IMR-90 (cell line): Measurements from ENCODE around the gene SLC25A34. TPM values are rescaled to one million over a fixed set of nuclear protein-coding genes. Genes with fewer than 3 reads are reported as not detected.

Experiments
- ATAC-seq: fragments of 200-7000 bp; cut with Tn5 transposase; 2 replicates; pipeline ENCODE4 v1.9.1; 2020; ENCODE audit warnings: low read depth, mild to moderate bottlenecking, moderate library complexity
- BruUV-seq: library from RNA; stranded (reverse); fragments of 400-500 nt; replicated peaks from 2 replicates; lab custom pipeline; 2021; lab: Mats Ljungman, UMichigan
- CTCF ChIA-PET: fragments of 300-600 bp; formaldehyde crosslinking; extraction: SDS; loops from one replicate; lab custom pipeline; 2021; ENCODE audit warnings: antibody characterized with exemption; lab: Yijun Ruan, JAX
- POLR2A ChIA-PET: fragments of 300-600 bp; sonication (Branson Sonifier 250); formaldehyde crosslinking; loops from one replicate; lab custom pipeline; 2022; ENCODE audit warnings: antibody characterized with exemption; ENCODE audit not compliant: unreplicated experiment; lab: Charles Lee
- DNase-seq: peaks from one replicate; pipeline ENCODE4 v3.0.0; 2013
- H2AFZ ChIP-seq: replicated peaks from 2 replicates; pipeline ENCODE3; 2013; ENCODE audit warnings: low read length, mild to moderate bottlenecking; ENCODE audit not compliant: poor library complexity
- H2AK5ac ChIP-seq: 2 replicates; pipeline ENCODE4 v1.6.1; 2013; ENCODE audit warnings: low read depth, low read length, inconsistent platforms
- H2AK9ac ChIP-seq: replicated peaks from 2 replicates; pipeline ENCODE3; 2013; ENCODE audit warnings: mild to moderate bottlenecking, low read depth, low read length, moderate library complexity; ENCODE audit not compliant: poor library complexity
- H2BK120ac ChIP-seq: 2 replicates; pipeline ENCODE4 v1.6.1; 2013; ENCODE audit warnings: low read depth, low read length, inconsistent platforms
- H2BK15ac ChIP-seq: 3 replicates; pipeline ENCODE4 v1.6.1; 2013; ENCODE audit warnings: low read depth, low read length, inconsistent platforms
- H2BK20ac ChIP-seq: 2 replicates; pipeline ENCODE4 v1.6.1; 2013; ENCODE audit warnings: low read depth, mild to moderate bottlenecking, inconsistent platforms, low read length, moderate library complexity
- H2BK5ac ChIP-seq: 2 replicates; pipeline ENCODE4 v1.6.1; 2013; ENCODE audit warnings: mild to moderate bottlenecking, low read depth, low read length, inconsistent platforms; ENCODE audit not compliant: poor library complexity, severe bottlenecking
- H3K14ac ChIP-seq: replicated peaks from 2 replicates; pipeline ENCODE4 v1.6.1; 2013; ENCODE audit warnings: low read depth, low read length, inconsistent platforms
- H3K18ac ChIP-seq: 2 replicates; pipeline ENCODE4 v1.6.1; 2013; ENCODE audit warnings: low read depth, low read length, control low read depth
- H3K23ac ChIP-seq: 2 replicates; pipeline ENCODE4 v1.6.1; 2013; ENCODE audit warnings: low read depth, low read length, inconsistent platforms
- H3K27ac ChIP-seq: 2 replicates; pipeline ENCODE4 v1.5.1; 2013; ENCODE audit warnings: mild to moderate bottlenecking, control low read depth, low read length; ENCODE audit not compliant: insufficient read depth
- H3K27me3 ChIP-seq: 2 replicates; pipeline ENCODE4 v1.6.1; 2013; ENCODE audit warnings: low read length; ENCODE audit not compliant: control insufficient read depth, insufficient read depth
- H3K36me3 ChIP-seq: 2 replicates; pipeline ENCODE4 v1.6.1; 2013; ENCODE audit warnings: low read length, mixed read lengths; ENCODE audit not compliant: control insufficient read depth, insufficient read depth
- H3K4ac ChIP-seq: 2 replicates; pipeline ENCODE4 v1.6.1; 2013; ENCODE audit warnings: low read depth, low read length, inconsistent platforms
- H3K4me1 ChIP-seq: 2 replicates; pipeline ENCODE4 v1.6.1; 2013; ENCODE audit warnings: low read length, mixed read lengths; ENCODE audit not compliant: control insufficient read depth, insufficient read depth
- H3K4me2 ChIP-seq: 2 replicates; pipeline ENCODE4 v1.6.1; 2013; ENCODE audit warnings: low read depth, mild to moderate bottlenecking, control low read depth, low read length, moderate library complexity
- H3K4me3 ChIP-seq: 2 replicates; pipeline ENCODE4 v1.5.1; 2013; ENCODE audit warnings: low read depth, mild to moderate bottlenecking, control low read depth, low read length, moderate library complexity; ENCODE audit not compliant: insufficient read depth
- H3K56ac ChIP-seq: 2 replicates; pipeline ENCODE4 v1.6.1; 2013; ENCODE audit warnings: low read length, inconsistent platforms; ENCODE audit not compliant: insufficient read depth; ENCODE audit errors: extremely low read depth
- H3K79me1 ChIP-seq, 2 experiments: 2 replicates each; pipeline ENCODE4 v1.6.1; 2013; ENCODE audit warnings: low read length in 2 of 2, inconsistent platforms in 1 of 2, low read depth in 1 of 2
- H3K9ac ChIP-seq: 2 replicates; pipeline ENCODE4 v1.6.1; 2013; ENCODE audit warnings: low read depth, low read length, control low read depth
- H3K9me1 ChIP-seq: 2 replicates; pipeline ENCODE4 v1.6.1; 2013; ENCODE audit warnings: low read length, inconsistent platforms; ENCODE audit not compliant: insufficient read depth
- H3K9me3 ChIP-seq: 2 replicates; pipeline ENCODE4 v1.6.1; 2013; ENCODE audit warnings: low read length; ENCODE audit not compliant: control insufficient read depth, insufficient read depth
- H4K20me1 ChIP-seq: 2 replicates; pipeline ENCODE4 v1.6.1; 2013; ENCODE audit warnings: low read length, inconsistent platforms; ENCODE audit not compliant: insufficient read depth
- H4K5ac ChIP-seq: 2 replicates; pipeline ENCODE4 v1.6.1; 2013; ENCODE audit warnings: mild to moderate bottlenecking, low read depth, low read length, control low read depth
- H4K8ac ChIP-seq, 2 experiments: 2 replicates each; pipeline ENCODE4 v1.6.1; 2013; ENCODE audit warnings: low read depth in 2 of 2, low read length in 2 of 2, control low read depth in 1 of 2, inconsistent platforms in 1 of 2
- H4K91ac ChIP-seq: 2 replicates; pipeline ENCODE4 v1.6.1; 2013; ENCODE audit warnings: low read depth, low read length, inconsistent platforms; ENCODE audit not compliant: insufficient read depth
- BHLHE40 ChIP-seq: fragments of 150-350 bp; IDR thresholded peaks from 2 replicates; pipeline ENCODE4 v1.6.1; 2016; ENCODE audit warnings: mild to moderate bottlenecking, low read depth, low read length
- CEBPB ChIP-seq: IDR thresholded peaks from 2 replicates; pipeline ENCODE4 v1.6.1; 2012; ENCODE audit warnings: low read depth, low read length, improper control_type of control experiment
- CHD1 ChIP-seq: IDR thresholded peaks from 2 replicates; pipeline ENCODE4 v1.6.1; 2012; ENCODE audit warnings: low read depth, low read length, improper control_type of control experiment
- FOS ChIP-seq: fragments of 150-350 bp; IDR thresholded peaks from 2 replicates; pipeline ENCODE4 v1.6.1; 2016; ENCODE audit warnings: low read depth, low read length
- MAFK ChIP-seq: IDR thresholded peaks from 2 replicates; pipeline ENCODE4 v1.6.1; 2012; ENCODE audit warnings: low read depth, low read length, improper control_type of control experiment
- MAZ ChIP-seq: IDR thresholded peaks from 2 replicates; pipeline ENCODE4 v1.6.1; 2012; ENCODE audit warnings: low read depth, mild to moderate bottlenecking, low read length, improper control_type of control experiment, moderate library complexity, borderline replicate concordance
- NFE2L2 ChIP-seq: fragments of 150-350 bp; IDR thresholded peaks from 2 replicates; pipeline ENCODE4 v1.6.1; 2016; ENCODE audit warnings: low read depth, mild to moderate bottlenecking, low read length
- POLR2A ChIP-seq: IDR thresholded peaks from 2 replicates; pipeline ENCODE4 v1.6.1; 2012; ENCODE audit warnings: mild to moderate bottlenecking, low read depth, low read length
- RAD21 ChIP-seq: IDR thresholded peaks from 2 replicates; pipeline ENCODE4 v1.6.1; 2012; ENCODE audit warnings: low read length, improper control_type of control experiment
- RCOR1 ChIP-seq: IDR thresholded peaks from 2 replicates; pipeline ENCODE4 v1.6.1; 2012; ENCODE audit warnings: mild to moderate bottlenecking, low read length, improper control_type of control experiment; ENCODE audit not compliant: insufficient replicate concordance
- RFX5 ChIP-seq: IDR thresholded peaks from 2 replicates; pipeline ENCODE4 v1.8.0; 2012; ENCODE audit warnings: low read depth, mild to moderate bottlenecking, low read length, moderate library complexity
- WGBS, 2 experiments: methylation state at CpG; one replicate each; pipeline versions ENCODE4 v1.1.5 to v1.1.7; 2013; ENCODE audit warnings: missing lambda C conversion rate in 2 of 2; ENCODE audit not compliant: insufficient read length in 1 of 2; ENCODE audit errors: extremely low coverage in 2 of 2; 5-methylcytosine and 5-hydroxymethylcytosine counted together
- dilution Hi-C: fragments of 300-500 bp; cut with HindIII; formaldehyde crosslinking; loops from one replicate; pipeline ENCODE4 v1.14.3; 2018; ENCODE audit warnings: low sequenced_read_pairs; ENCODE audit not compliant: unreplicated experiment
- in situ Hi-C: fragments of 300-500 bp; cut with MboI; formaldehyde crosslinking; loops from 3 replicates; pipeline ENCODE4 v1.14.3; 2019; ENCODE audit warnings: low sequenced_read_pairs, inconsistent platforms, mixed read lengths
- intact Hi-C: fragments of 100-400 bp; cut with micrococcal nuclease; formaldehyde crosslinking; loops from 2 replicates; pipeline ENCODE4 v1.10.0; 2022
- polyA plus RNA-seq, 3 experiments: library from polyadenylated mRNA; depleted of rRNA; stranded (reverse); fragments of >200 nt; gene quantifications; 2 replicates each; pipeline ENCODE4 v1.2.3, GENCODE V29; 2012; ENCODE audit warnings: low replicate concordance in 1 of 3
- total RNA-seq: library from RNA; depleted of rRNA; stranded (reverse); fragments of >200 nt; gene quantifications from 2 replicates; pipeline ENCODE4 v1.2.3, GENCODE V29; 2012
- TF ChIP-seq, protein P1 (sequence below): conservative IDR thresholded peaks from 2 replicates; pipeline ENCODE4 v1.5.1; 2012; ENCODE audit warnings: mild to moderate bottlenecking, low read depth, low read length, improper control_type of control experiment
- TF ChIP-seq, protein P2 (sequence below): fragments of 150-350 bp; IDR thresholded peaks from 2 replicates; pipeline ENCODE4 v1.6.1; 2017; ENCODE audit warnings: mild to moderate bottlenecking, antibody characterized with exemption, low read length, low read depth

SLC25A34 gene
- total and polyA plus RNA-seq, 2 of the 4 experiments (the other 2 are of a cell fraction) = under 0.01 to 0.72 TPM

DNA sequence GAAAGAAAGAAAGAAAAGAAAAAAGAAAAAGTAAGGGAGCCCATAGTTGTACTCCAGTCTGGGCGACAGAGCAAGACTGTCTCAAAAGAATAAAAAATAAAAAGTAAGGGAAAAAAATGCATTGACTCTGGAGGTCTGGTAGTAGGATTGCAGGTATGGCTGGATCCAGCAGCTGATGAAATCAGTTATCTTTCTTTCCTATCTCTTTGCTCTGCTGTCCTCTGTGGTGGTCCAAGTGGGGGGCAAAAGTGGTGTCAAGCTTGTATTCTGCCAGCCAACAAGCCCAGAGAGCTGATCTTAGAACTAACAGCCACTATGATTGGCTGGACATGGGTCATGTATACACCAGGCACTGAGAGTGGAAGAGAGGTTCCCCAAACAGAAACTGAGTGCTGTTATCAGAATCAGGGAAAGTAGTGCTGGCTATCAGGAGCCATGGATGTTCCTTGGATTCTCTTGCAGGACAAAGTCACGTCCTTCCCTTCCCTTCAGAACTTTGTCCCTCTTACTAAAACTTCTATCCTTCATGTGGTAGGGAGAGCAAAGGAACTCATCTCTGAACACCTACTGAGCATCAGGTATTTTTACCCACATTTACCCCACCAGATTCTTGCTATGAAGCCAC lies 19.1 kb downstream of the SLC25A34 start:
- H3K4me2 ChIP-seq = no peak overlapping the region
- WGBS, 2 experiments = no CpG with 5 or more reads among the region's 2 CpGs
- no peak overlapping the region for H4K5ac ChIP-seq
- H3K4ac ChIP-seq = no peak overlapping the region
- no peak overlapping the region for H2BK15ac ChIP-seq
- H3K14ac ChIP-seq = no peak overlapping the region
- dilution Hi-C loops (no loop called here), in situ Hi-C loops (no loop called here), intact Hi-C loops (no loop called here)
- H3K18ac ChIP-seq = no peak overlapping the region
- TF ChIP-seq RFX5 = no peak
- no peak for TF ChIP-seq CEBPB
- TF ChIP-seq, protein P1, sequence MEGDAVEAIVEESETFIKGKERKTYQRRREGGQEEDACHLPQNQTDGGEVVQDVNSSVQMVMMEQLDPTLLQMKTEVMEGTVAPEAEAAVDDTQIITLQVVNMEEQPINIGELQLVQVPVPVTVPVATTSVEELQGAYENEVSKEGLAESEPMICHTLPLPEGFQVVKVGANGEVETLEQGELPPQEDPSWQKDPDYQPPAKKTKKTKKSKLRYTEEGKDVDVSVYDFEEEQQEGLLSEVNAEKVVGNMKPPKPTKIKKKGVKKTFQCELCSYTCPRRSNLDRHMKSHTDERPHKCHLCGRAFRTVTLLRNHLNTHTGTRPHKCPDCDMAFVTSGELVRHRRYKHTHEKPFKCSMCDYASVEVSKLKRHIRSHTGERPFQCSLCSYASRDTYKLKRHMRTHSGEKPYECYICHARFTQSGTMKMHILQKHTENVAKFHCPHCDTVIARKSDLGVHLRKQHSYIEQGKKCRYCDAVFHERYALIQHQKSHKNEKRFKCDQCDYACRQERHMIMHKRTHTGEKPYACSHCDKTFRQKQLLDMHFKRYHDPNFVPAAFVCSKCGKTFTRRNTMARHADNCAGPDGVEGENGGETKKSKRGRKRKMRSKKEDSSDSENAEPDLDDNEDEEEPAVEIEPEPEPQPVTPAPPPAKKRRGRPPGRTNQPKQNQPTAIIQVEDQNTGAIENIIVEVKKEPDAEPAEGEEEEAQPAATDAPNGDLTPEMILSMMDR = no peak
- TF ChIP-seq POLR2A = no peak
- TF ChIP-seq, protein P2, sequence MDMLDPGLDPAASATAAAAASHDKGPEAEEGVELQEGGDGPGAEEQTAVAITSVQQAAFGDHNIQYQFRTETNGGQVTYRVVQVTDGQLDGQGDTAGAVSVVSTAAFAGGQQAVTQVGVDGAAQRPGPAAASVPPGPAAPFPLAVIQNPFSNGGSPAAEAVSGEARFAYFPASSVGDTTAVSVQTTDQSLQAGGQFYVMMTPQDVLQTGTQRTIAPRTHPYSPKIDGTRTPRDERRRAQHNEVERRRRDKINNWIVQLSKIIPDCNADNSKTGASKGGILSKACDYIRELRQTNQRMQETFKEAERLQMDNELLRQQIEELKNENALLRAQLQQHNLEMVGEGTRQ = no peak
- TF ChIP-seq NFE2L2 = no peak
- TF ChIP-seq MAFK = no peak
- TF ChIP-seq MAZ = no peak
- no peak for TF ChIP-seq FOS
- TF ChIP-seq RAD21 = no peak
- TF ChIP-seq CHD1 = no peak
- no peak for TF ChIP-seq BHLHE40
- TF ChIP-seq RCOR1 = no peak
- no peak overlapping the region for H3K4me3 ChIP-seq
- H2BK20ac ChIP-seq = no peak overlapping the region
- H3K27ac ChIP-seq = no peak overlapping the region
- no peaks in the 10 kb centered on the region for H3K9me1 ChIP-seq
- ChIA-PET POLR2A (no interaction called here), CTCF (no interaction called here)
- ATAC-seq = no peak
- DNase-seq = no peak
- no peak overlapping the region for H4K8ac ChIP-seq
- H3K27me3 ChIP-seq = no peaks in the 10 kb centered on the region
- peaks cover 0 to 13% of the 10 kb centered on the region in 2 experiments; a peak in 3 of 4 replicates for H3K79me1 ChIP-seq
- peaks cover 9% of the 10 kb centered on the region for H3K4me1 ChIP-seq
- H3K9ac ChIP-seq = no peak overlapping the region
- H4K91ac ChIP-seq = no peak overlapping the region
- no peaks in the 10 kb centered on the region for H3K36me3 ChIP-seq
- no peak overlapping the region for H2AK9ac ChIP-seq
- H2BK5ac ChIP-seq = no peak overlapping the region
- H2AFZ ChIP-seq = no peak overlapping the region
- H2AK5ac ChIP-seq = no peak overlapping the region
- no TSS peak for BruUV-seq
- no peak overlapping the region for H2BK120ac ChIP-seq
- no peak overlapping the region for H3K56ac ChIP-seq
- no peaks in the 10 kb centered on the region for H4K20me1 ChIP-seq
- no peak overlapping the region for H3K23ac ChIP-seq
- no peaks in the 10 kb centered on the region for H3K9me3 ChIP-seq
